Ovary (tissue), 9 donors: ENCODE measurements around the gene PDHA1. TPM values are rescaled to one million over a fixed set of nuclear protein-coding genes. Genes with fewer than 3 reads are reported as not detected.

Experiments
- DNase-seq, 5 donors: peaks; one replicate each; pipeline ENCODE4 v3.0.0-alpha.2; 2019 to 2020
- H3K27ac ChIP-seq, 2 donors: fragments of 200-600 bp; one replicate each; pipeline versions ENCODE4 v1.5.1 to v1.8.0; 2019 to 2022
- H3K27me3 ChIP-seq: fragments of 200-600 bp; one replicate; pipeline ENCODE4 v1.8.0; 2022
- H3K36me3 ChIP-seq: fragments of 200-600 bp; sonication (generic); one replicate; pipeline ENCODE4 v1.5.1; 2019
- H3K4me1 ChIP-seq: one replicate; pipeline ENCODE4 v1.8.1; 2013; ENCODE audit warnings: mild to moderate bottlenecking, moderate library complexity; ENCODE audit not compliant: insufficient read depth
- H3K4me3 ChIP-seq: fragments of 200-600 bp; sonication (generic); one replicate; pipeline ENCODE4 v1.5.1; 2017
- H3K9me3 ChIP-seq, 2 donors: fragments of 200-600 bp in 1 of 2; sonication (generic) in 1 of 2; one replicate each; pipeline versions ENCODE4 v1.5.1 to v1.8.1; 2013 to 2019; ENCODE audit warnings: mild to moderate bottlenecking in 1 of 2, moderate library complexity in 1 of 2
- CTCF ChIP-seq, 3 donors: fragments of 450-650 bp in 2 of 3; fragments of 200-600 bp in 1 of 3; IDR thresholded peaks; one replicate each; pipeline versions ENCODE4 v1.5.1 to v1.8.0; 2016 to 2022; ENCODE audit warnings: antibody characterized with exemption in 3 of 3, mild to moderate bottlenecking in 1 of 3
- EP300 ChIP-seq: sonication (generic); formaldehyde crosslinking; IDR thresholded peaks from one replicate; pipeline ENCODE4 v1.6.1; 2017; ENCODE audit warnings: antibody characterized with exemption
- POLR2A ChIP-seq: fragments of 450-650 bp; IDR thresholded peaks from one replicate; pipeline ENCODE4 v1.6.1; 2017; ENCODE audit warnings: antibody characterized with exemption, mild to moderate bottlenecking, moderate library complexity
- WGBS, 3 donors: extraction: QIAGEN DNeasy Blood & Tissue Kit in 1 of 3; methylation state at CpG; one replicate each; pipeline versions ENCODE4 v1.1.5 to v1.1.7; 2013 to 2017; 5-methylcytosine and 5-hydroxymethylcytosine counted together
- intact Hi-C, 4 donors: fragments of 100-400 bp; cut with DNase I; formaldehyde crosslinking; loops; one replicate each; pipeline versions ENCODE4 v1.11.0 to v1.15.1; 2022 to 2023
- polyA plus RNA-seq, 2 donors: library from polyadenylated mRNA; stranded (reverse); fragments of 200-250 nt in 1 of 2; fragments of 350-450 nt in 1 of 2; fragmentation: Illumina TruSeq in 1 of 2; extraction: RNeasy Lipid Tissue Mini Kit (QIAGEN cat#74804) in 1 of 2; gene quantifications; one replicate each; pipeline ENCODE4 v1.2.3, GENCODE V29; 2013 to 2014
- total RNA-seq, 7 donors: library from RNA; depleted of rRNA in 2 of 7; stranded (reverse); fragments of >200 nt in 2 of 7; fragmentation: NEBNext Ultra II Directional in 3 of 7; extraction: Animal tissue kit (Norgen Biotek cat#: 25700) in 3 of 7; gene quantifications; one replicate each; pipeline versions ENCODE4 v1.1.0 to v1.2.4, GENCODE V29; 2016 to 2023
- donor health status: DM: no; HTN: no; CAD: no; lungs with moderate emphysema.
- donor health status: DM: no; HTN: no; CAD: no.
- donor health status: Bipolar disorder and iron deficiency.
- donor health status: DM: yes; HTN: yes; CAD: no.
- donor health status: DM: no; HTN: no; CAD: no.
- donor health status: DM: yes; HTN: yes; CAD: no.

The PDHA1 gene
- total and polyA plus RNA-seq, 9 donors, result 24.3 to 141 (median 91.1) TPM

- intact Hi-C loops, result no loop called here
- TF ChIP-seq POLR2A, result no peak
- TF ChIP-seq CTCF (IDR thresholded peaks at IDR 0.05), result no peak
- no peak for TF ChIP-seq EP300
- WGBS, 3 donors, result 58 to 69% (median 62%) methylated on average over 8 of the region's 8 CpGs
Observed at GRCh38 chrX:19388741-19389140, 45.0 kb downstream of the PDHA1 start.

GRCh38 chrX:19389227-19389845, 45.6 kb downstream of the PDHA1 start:
- intact Hi-C loops, result no loop called here
- Histone ChIP-seq H3K4me1 (no peaks in the 10 kb centered on the region), H3K27ac (no peak overlapping the region), H3K4me3 (no peak overlapping the region), H3K27me3 (no peaks in the 10 kb centered on the region), H3K9me3 (no peaks in the 10 kb centered on the region), H3K36me3 (no peaks in the 10 kb centered on the region)
- TF ChIP-seq EP300 (no peak), CTCF (IDR thresholded peaks at IDR 0.05) (no peak)
- whole genome bisulfite sequencing, 3 donors, result 25 to 31% (median 25%) methylated on average over 4 of the region's 4 CpGs
- DNase-seq, result no peak

More at GRCh38 chrX:19388741-19389140, 45.0 kb downstream of the PDHA1 start:
- Histone ChIP-seq H3K4me1 (no peaks in the 10 kb centered on the region), H3K36me3 (no peaks in the 10 kb centered on the region), H3K4me3 (no peak overlapping the region), H3K9me3 (no peaks in the 10 kb centered on the region), H3K27ac (no peak overlapping the region), H3K27me3 (no peaks in the 10 kb centered on the region)
- no peak for DNase-seq

- Histone ChIP-seq H3K9me3 (no peaks in the 10 kb centered on the region), H3K27ac (no peak overlapping the region), H3K27me3 (no peaks in the 10 kb centered on the region), H3K4me1 (no peaks in the 10 kb centered on the region), H3K4me3 (no peak overlapping the region), H3K36me3 (no peaks in the 10 kb centered on the region)
- DNase-seq, result no peak
- intact Hi-C loops, result no loop called here
- TF ChIP-seq CTCF (IDR thresholded peaks at IDR 0.05), result no peak
- no peak for TF ChIP-seq POLR2A
- WGBS, 3 donors, result 78 to 88% (median 85%) methylated on average over 12 of the region's 12 CpGs
Observed at GRCh38 chrX:19392078-19392477, 48.4 kb downstream of the PDHA1 start.

GRCh38 chrX:19392703-19393102, 49.0 kb downstream of the PDHA1 start:
- DNase-seq, result no peak
- Histone ChIP-seq H3K9me3 (no peaks in the 10 kb centered on the region), H3K4me1 (no peaks in the 10 kb centered on the region), H3K36me3 (no peaks in the 10 kb centered on the region), H3K27ac (no peak overlapping the region), H3K27me3 (no peaks in the 10 kb centered on the region), H3K4me3 (no peak overlapping the region)
- WGBS, 3 donors, result 73 to 83% (median 77%) methylated on average over 4 of the region's 4 CpGs
- TF ChIP-seq CTCF (IDR thresholded peaks at IDR 0.05) (no peak), POLR2A (no peak), EP300 (no peak)
- intact Hi-C loops, result no loop called here
